ENCODE results near the gene ABCE1.
"Not testable (repeated sequence)": the region's sequence is repeated elsewhere in the genome, so short reads cannot be mapped to it uniquely, and the experiment has no call there.

The ABCE1 gene

DNA sequence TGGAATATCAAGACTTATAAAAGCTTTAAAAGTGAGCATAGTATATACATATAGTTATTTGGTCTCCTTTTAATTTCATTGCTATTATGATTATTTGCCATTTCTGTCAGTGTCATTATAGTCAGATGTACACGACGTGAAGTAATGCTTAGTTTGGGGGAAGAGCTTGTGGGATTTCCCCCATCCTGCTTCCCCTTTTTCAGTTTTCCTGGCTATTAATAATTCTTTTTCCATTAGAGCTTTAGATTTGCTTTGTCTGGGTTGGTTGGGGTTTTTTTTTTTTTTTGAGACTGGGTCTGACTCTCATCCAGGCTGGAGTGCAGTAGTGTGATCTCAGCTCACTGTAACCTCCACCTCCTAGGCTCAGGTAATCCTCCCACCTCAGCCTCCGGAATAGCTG, 5.4 kb downstream of the ABCE1 start:
- no peak for DNase-seq

DNA sequence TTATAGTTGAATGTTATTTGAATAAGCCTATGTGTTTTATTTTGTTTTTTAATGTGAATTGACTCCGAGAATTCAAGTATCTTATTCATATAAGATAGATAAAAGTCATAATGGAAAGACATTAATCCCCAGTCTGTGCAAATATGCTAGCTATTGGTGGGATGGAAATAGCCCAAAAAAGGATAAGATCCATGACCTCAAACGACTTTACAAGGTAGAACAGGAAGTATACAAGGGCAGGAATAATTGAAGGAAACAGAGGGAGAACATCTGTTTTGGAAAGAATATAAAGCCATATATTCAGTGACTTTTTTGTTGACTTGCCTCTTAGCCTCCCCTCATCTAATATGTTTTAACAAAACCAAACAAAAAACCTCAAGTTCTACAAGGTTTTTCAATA, 9.0 kb downstream of the ABCE1 start:
- DNase-seq = no peak

DNA sequence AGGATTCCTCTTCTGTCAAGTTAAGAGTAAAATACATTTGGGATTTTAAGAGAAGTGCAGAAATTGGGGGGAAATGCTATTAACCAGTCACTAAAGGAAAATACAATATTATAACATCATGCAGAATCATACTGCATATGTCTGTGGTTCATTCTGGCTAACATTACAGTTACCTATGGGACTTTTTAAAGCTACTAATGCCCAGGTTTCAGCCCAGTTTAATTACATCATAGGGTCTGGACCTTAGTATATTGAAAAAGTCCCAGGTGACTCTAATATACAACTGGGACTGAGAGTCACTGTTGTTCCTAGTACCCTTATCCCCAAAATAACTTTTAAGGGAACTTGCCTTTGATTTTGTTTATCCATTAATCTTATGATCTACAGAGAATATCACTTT, 10.0 kb downstream of the ABCE1 start:
- no peak for DNase-seq

DNA sequence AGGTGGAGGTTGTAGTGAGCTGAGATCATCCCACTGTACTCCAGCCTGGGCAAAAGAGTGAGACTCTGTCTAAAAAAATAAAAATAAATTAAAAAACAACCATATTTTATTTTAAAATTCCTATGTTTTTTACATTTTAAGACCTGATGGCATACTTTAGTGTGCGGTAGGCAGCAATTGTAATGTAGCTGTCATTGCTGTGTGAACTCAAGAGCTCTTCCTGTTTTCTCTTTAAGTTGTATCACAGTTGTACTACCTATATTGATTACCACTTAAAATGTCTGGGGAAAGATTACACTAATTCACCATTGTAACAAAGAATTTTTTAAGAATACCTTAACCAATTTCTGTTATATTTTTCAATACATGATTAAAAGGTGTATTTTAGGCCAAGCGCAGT, 27.3 kb downstream of the ABCE1 start:
- DNase-seq = no peak

DNA sequence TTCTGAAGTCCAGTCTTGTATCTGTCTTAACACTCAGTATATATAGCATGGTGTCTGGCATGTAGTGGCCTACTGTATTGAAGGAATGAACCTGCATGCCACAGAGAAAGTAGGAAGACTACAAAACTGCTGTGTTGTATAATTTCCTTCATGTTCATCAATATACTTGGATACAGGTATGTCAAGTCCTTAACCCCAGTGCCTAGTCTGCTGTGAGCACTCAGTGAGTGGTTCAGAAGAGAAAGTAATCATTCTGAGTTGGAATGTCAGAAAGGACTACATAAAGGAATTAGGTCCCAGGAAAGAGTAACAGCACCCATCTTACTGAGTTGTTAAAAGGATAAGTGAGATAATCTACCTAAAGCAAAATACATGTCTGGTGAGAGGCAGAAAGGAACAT, 32.0 kb downstream of the ABCE1 start:
- DNase-seq = no peak

DNA sequence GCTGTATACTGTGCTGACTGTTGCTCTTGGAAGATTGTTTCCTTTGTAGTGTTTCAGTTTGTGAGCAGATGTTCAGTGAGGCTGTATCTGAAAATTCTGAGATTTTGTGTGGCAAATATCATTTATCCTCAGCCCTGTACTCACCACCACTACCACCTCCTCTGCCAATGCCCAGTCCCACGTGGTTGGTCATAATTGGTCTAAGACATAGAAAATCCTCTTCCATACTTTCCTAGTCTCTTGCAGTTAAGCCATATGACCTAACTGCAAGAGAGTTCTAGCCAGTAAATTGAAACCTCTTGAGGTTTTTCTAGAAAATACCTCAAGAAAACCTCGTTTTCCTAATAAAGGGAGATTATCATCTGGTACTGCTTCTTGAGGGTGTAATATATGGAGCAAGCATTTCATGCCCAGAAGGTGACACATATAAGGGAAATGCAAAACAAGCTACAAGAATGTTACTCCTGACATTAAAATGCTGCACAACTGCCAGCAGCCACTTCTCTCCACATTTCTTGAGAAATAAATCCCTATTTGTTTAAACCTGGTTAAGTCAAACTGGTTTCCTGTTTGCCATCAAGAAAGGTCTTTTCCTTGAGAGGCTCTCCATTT, 32.8 kb downstream of the ABCE1 start:
- no peak for DNase-seq

DNA sequence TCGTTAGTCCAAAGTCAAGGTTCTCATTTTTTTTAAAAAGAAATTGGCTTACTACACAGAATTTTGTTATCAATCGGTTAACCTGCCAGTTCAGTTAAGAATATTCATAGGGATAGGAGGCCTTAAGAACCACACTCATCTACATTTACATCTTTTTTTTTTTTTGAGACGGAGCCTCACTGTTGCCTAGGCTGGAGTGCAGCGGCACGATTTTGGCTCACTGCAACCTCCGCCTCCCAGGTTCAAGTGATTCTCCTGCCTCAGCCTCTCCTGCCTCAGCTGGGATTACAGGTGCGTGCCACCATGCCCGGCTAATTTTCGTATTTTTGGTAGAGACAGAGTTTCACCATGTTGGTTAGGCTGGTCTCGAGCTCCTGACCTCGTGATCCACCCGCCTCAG, 33.7 kb downstream of the ABCE1 start:
- no peak for DNase-seq

DNA sequence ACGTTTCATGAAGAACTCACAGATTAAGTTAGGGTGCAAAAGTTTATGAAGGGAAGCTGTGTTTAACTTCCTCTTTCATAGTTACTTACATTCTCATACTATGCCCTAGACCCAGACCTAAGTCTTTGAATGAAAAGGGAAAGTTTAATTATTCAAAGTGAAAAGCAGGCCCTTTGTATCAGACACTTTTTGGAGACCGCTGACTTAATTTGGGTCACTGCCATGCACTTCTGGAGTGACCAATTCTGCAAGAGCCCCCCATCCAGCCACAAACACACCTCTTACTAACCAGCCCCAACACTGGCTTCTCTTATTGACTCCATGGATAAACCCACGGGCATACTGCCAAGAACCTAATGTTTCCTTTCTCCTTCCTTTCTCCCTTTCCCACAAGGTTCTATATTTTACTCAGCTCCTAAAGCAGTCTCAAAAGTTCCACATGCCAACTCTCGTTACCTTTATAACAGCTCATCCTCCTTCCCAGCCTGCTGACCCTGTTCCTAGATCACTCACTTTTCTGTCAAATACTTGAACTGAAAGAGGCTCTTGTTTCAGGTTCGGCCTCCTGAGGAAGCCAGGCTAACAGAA, 34.5 kb downstream of the ABCE1 start:
- peak; percentile 44 for DNase-seq

DNA sequence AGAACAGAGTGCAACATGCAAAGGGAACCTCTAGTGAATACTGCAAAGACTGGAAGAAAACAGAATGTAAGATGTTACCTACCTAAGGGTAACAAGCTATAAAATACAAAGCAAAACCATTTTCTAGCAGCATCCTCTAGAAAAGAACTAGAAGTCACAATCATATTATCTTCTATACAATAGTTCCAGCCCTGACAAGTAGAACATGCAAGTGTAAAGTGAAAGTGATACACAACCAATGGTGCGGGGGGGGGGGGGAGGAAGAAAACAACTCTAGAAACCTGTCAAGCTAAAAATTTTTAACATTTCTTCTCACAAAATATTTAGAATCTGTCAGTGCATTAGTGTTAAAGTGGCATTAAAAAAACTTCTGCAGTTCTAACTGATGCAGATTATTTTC, 38.1 kb downstream of the ABCE1 start:
- not testable (repeated sequence) for DNase-seq

DNA sequence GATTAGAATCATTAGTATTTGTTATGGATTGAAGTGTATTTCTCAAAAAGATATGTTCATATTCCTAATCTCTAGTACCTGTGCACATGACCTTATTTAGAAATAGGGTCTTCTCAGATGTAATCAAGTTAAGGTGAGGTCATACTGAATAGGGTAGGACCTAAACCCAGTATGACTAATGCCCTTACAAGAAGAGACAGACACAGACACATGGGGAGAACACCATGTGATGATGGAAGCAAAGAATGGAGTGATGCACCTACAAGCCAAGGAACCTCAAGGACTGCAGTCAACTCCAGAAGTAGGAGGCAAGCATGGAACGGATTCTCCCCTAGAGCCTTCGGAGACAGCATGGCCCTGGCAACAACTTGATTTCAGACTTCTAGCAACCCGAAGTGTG, 50.9 kb downstream of the ABCE1 start:
- DNase-seq = no peak

DNA sequence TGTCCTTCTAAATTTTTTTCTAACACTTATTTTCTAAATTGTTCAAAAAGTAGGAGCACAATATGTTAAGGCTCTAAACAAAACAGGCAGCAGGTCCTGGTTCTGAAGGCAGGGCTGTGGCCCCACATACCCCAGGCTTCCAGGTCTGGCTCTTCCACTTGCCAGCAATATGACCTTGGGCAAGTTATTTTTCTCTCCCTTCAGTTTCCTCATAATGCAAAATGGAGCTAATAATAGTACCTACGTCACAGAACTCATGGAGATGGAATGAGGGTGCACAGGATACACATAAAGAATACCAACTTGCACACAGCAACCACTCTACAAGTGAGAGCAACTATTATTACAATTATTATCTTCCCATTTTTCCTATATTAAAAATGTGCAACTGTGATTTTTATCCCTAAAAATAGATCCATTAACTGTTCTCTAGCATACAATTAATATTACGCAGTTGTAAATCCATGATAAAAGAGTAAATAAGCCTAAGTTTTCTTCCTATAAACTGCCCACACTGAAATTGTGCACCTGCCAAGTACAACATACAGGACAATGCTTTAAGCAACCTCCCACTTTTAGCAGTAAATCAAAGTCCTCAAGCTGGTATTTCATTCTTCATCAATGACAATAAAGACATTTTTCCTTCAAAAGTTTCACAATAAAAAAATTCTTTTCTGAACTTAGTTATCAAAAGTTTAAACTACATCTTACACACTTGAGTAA, 55.2 kb downstream of the ABCE1 start:
- DNase-seq = no peak

DNA sequence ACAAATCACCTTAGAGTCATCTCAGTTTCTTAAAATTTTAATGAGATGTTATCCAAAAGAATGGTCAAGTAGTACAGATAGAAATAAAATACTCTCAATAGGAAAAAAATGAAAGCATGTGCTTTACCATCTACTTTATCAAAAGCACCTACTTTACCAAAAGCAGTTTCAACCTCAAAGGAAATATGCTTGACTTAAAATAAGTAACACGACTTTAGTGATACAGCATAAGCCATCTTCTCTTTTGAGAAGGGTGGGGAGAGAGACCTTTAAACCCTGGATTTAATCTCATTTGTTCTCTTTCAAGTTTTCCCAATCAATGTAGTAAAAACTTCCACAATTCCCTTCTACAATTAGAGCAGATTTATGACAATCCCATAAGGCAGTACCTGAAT, 55.8 kb downstream of the ABCE1 start:
- DNase-seq = no peak

DNA sequence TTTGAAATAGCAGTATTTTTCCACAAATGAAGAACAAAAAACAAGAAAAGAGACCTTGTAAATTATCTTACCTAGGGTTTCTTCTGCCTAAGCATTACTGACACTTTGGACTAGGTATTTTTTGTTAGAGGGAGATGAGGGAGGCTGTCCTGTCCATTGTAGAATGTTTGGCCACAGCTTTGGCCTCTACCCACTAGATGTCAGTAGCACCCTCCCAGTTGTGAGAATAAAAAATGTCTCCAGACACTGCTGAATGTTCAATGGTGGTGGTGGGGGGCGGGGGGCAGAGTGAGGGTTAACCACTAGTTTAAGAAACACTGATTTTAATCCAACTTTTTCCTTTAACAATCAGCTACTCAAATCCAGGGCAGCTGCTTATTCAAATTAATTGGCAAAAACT, 56.5 kb downstream of the ABCE1 start:
- DNase-seq = no peak

DNA sequence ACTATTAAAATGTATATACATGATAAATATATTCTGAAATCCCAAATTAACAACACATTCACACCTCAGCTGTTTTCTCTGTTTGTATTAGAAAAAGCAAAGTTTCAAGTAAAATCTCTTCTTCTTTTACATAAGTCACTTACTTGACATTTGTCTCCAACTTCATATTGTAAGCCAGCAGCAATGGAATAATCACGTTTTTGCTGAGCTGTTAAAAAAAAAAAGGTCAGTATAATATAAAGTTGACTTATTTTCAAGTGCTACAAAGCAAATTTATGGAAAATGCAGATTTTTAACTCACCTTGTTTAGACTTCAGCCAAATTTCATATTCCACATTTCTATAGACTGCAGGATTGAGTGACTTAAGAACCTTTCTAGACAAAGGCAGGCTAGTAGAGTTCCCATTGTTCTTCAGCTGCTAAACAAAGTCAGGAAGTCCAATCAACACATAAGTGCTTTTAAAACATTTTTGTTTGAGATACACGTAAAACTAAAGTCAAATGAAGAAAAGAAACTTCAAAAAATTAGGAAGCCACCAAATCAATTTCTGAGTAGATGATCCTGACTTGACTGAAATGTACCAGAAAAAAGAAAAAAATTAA, 57.3 kb downstream of the ABCE1 start:
- DNase-seq = no peak

DNA sequence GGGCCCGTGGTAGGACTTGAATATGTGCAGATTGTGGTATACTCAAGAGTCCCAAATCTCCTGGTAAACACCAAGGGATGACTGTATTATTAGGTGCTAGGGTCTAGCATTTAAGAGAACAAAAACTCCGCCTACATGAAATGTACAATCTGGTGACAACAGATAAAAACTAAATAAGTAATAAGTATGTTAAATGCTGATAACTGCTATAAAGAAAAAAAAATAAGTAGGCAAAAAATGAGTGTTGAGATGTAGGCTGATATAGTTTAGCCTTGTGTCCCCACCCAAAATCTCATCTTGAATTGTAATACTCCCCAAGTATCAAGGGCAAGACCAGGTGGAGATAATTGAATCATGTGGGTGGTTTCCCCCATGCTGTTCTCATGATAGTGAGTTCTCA, 58.9 kb downstream of the ABCE1 start:
- no peak for DNase-seq

DNA sequence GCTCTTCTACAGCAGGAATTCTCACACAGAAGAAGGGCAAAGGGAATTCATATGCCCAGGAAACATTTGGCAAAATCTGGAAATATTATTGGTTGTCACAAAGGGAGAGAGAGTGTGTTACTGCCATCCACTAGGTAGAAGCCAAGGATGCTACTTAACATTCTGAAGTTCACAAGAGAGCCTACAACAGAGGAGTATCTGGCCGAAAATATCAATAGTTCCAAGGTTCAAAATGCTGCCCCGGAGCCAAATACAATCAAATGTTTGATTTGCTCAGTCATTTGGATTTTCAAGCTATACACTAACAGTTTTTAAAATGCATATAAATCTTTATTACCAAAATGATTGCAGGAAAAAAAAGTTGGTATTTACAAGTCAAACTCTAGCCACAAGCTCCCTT, 63.4 kb downstream of the ABCE1 start:
- no peak for DNase-seq

DNA sequence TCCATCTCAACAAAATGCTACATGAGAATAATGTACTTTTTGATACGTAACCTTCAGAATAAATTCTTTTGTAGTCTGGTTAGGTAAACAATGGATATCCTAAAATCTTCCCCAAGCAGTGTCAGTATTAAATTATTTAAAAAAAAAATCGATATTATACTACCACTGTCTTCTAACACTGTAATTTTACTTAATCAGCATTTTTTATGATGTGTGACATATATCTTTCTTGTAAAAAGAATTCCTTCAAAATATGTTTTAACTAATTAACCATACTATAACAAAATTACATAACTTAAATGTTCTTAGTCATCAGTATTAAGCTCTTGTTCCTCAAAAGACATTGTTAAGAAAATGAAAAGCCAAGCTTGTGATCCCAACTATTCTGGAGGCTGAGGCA, 69.8 kb downstream of the ABCE1 start:
- no peak for DNase-seq

DNA sequence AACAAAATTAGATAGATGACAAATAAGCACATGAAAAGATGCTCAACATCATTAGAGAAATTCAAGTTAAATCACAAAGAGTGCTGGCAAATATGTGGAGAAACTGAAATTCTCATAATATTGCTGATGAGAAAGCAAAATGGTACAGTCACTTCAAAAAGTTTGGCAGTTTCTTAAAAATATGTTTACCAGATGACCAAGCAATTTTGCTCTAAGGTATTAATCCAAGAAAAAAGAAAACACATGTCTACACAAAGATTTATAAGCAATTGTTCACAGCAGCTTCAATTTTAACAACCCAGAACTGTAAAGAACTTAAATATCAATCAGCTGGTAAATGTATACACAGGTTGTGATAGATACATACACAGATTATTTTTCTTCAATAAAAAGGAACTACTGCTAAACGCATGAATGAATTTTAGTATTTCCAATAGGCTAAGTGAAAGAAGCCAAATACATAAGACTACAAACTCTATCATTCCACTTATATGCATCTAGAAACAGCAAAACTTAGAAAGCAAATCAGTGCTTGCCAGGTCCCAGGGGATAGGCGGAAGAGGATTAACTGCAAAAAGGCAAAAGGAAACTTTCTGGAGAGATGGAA, 70.6 kb downstream of the ABCE1 start:
- DNase-seq = no peak

DNA sequence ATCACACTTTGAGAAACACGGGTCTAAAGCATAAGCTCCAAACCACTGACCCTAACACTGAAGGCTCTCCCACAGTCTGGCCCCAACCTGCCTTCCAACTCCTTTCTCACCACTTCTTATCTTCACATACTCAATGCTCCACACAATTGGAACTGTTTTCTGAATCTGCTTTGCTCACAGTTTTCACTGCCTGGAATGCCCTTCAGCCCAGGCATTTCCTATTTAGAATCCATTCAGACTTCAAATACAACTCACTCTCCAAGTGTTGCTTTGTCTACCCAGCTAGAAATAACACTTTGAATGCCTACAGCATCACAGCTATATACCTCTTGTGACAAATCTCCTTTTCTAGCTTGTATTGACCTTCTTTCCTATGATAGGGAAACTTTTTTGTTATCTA, 72.1 kb downstream of the ABCE1 start:
- DNase-seq = no peak

DNA sequence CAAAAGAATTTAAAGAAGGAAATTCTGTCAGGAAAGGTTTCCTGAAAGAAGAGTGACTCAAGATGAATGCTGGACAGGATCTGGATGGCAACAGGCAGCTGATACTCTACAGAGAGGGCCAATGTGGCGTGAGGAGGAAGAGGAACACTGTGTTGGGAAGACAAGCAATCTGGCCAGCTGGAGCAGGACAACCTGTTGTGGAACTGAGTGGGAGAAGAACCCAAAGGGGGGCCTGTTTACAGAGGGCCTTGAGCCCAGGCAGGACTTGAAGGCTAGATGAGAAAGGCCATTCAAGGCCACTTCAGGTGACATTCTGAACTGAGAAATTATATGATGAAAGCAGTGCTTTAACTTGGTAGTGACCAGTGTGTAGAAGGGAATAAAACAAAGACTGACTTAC, 73.8 kb downstream of the ABCE1 start:
- DNase-seq = no peak

DNA sequence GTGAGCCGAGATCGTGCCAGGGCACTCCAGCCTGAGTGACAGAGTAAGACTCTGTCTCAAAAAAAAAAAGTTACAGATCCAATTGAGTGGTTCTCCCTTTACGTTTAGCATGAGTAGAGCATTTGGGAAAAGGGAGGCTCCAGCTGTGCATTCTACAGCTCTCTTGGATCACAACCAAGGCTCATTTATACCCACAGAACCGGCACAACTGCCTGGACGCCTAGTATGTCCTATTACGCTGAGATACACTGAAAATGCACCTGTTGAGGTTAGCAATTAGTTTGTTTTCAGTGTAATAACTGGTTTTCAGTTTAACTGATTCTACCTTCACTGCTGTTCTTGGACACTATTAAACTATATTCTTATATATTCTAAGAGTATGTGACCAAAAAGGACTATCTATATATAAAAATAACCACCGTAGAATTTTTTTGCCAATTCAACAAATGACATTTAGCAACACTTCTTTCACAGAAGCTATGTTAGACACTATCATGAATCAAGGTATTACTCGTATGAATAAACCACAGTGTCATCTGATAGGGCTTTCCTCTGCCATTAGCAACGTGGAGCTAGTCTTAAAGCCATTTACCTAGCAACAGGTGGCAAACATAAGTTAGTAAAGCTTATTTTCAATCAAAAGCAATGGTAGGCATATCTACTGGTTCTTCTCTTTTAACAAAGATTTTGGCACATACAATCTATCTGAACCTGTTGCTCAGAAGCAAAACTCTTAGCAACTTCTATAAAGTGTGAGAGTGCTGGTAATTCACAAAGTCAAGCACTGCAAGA, 78.7 kb downstream of the ABCE1 start:
- no peak for DNase-seq

DNA sequence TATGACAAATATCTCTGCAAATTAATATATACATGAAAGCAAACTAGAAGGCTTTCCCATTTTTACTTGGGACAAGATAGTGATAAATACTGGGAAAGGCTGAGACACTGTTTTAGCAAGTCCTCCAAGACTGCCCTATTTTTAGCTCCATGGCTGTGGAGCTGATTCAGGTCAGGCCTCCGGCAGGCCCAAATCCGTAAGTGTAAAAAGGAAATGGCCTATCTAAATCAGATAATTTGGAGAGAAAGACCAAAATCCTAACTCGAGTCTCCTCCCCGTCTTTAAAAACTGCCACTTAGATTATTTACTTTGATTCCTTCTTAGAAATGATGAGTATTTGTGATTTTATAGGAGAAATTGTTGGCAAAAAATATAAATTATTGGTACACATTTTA, 79.4 kb downstream of the ABCE1 start:
- no peak for DNase-seq

DNA sequence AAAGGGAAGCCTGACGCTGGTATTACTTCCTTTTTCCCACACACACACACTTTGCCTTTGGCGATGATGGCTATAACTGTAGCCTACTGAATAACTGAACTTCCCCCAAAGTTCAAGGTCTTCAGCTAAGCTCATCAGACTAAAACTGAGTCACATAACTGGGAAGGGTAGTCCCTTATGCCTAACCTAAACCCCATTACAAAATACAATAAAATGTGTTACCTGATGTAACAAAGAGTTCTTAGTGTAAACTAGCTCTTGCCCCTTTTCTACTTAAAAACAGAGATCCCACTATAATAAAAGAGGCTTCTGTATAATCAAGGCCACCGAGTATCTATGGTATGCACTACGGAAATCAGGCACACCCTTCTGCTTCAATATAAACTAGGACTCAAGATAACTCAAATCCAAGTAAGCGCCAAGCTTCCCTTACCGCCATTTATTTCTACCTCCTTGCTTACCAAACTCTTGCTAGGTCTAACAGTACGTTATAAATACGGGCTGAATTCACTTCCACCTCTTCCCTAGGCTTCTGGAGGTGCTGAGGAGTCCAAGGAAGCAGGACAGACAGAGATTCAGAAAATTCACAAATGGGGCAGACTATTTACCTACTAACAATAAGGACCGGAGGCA, 79.9 kb downstream of the ABCE1 start:
- no peak for DNase-seq

Data from stimulated activated CD8-positive, alpha-beta memory T cell treated with anti-CD3 and anti-CD28 coated beads, Interleukin-4, amount 100 ng/mL, for 48 hours (primary cell).